Measurements from ENCODE around the gene FMN1. TPM values are rescaled to one million over a fixed set of nuclear protein-coding genes. Genes with fewer than 3 reads are reported as not detected.

The FMN1 gene
- total and polyA plus RNA-seq, 10 of the 15 experiments (the other 5 are each of a cell fraction or from before 2014, with no cell fraction given) = 0.05 to 0.16 (median 0.08) TPM; not detected in 4

DNA sequence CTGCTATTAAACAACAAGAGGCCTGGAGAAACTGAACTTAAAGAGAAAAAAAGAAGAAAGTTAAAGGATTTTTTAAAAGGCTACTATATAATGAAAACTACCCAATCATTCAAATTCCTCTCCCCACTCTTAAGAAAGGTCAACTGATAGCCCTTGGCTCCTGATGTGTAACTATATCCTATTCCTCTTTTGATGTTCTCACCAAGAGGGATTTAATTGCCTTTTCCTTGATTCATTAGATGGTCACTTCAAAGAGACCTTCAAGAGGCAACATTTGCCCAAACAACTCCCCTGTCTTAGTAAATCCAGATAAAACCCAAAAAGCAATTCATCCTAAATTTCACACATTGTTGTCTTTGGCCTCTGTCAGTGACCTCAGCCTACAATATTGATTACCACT, 86.0 kb downstream of the FMN1 start (continued):
- TF ChIP-seq SPI1 (IDR thresholded peaks at IDR 0.05; ENCODE audit: borderline replicate concordance, insufficient read depth, low read depth, low read length) = no peak

- H2AFZ ChIP-seq (ENCODE audit: control insufficient read depth, low read depth, low read length) = no peak overlapping the region
- FAIRE-seq (no peak), DNase-seq (ENCODE audit: low read depth, low spot score) (no peak), ATAC-seq (no peak)
- ChIA-PET RAD21 (ENCODE audit: unreplicated experiment) (no interaction called here), CTCF (no interaction called here), SMC1A (ENCODE audit: uncharacterized antibody, unreplicated experiment) (interaction anchor here (0.7 kb wide), 1 partner anchor 1513 kb away, joined by 3 read pairs; no protein-coding TSS in a partner anchor), POLR2A (interaction anchor here (0.5 kb wide), 1 partner anchor 12 kb away, joined by 3 read pairs; no protein-coding TSS in a partner anchor)
- intact Hi-C loops (cut with micrococcal nuclease; ENCODE audit: unreplicated experiment) (no loop called here), in situ Hi-C loops (cut with MboI) (no loop called here)
- H3K9ac ChIP-seq (ENCODE audit: control insufficient read depth, insufficient read depth, low read length) = no peak overlapping the region
- no peak for TF ChIP-seq NFIC (IDR thresholded peaks at IDR 0.05; ENCODE audit: low read depth, low read length)
- TF ChIP-seq RBBP5 (conservative IDR thresholded peaks at IDR 0.05) = no peak
- no peak for TF ChIP-seq E2F8 (IDR thresholded peaks at IDR 0.05; ENCODE audit: low read depth, partially characterized antibody)
- no peak for TF ChIP-seq GABPA (IDR thresholded peaks at IDR 0.05; ENCODE audit: low read depth)
- no peak for TF ChIP-seq NR2C1 (IDR thresholded peaks at IDR 0.05)
- TF ChIP-seq, protein P1, sequence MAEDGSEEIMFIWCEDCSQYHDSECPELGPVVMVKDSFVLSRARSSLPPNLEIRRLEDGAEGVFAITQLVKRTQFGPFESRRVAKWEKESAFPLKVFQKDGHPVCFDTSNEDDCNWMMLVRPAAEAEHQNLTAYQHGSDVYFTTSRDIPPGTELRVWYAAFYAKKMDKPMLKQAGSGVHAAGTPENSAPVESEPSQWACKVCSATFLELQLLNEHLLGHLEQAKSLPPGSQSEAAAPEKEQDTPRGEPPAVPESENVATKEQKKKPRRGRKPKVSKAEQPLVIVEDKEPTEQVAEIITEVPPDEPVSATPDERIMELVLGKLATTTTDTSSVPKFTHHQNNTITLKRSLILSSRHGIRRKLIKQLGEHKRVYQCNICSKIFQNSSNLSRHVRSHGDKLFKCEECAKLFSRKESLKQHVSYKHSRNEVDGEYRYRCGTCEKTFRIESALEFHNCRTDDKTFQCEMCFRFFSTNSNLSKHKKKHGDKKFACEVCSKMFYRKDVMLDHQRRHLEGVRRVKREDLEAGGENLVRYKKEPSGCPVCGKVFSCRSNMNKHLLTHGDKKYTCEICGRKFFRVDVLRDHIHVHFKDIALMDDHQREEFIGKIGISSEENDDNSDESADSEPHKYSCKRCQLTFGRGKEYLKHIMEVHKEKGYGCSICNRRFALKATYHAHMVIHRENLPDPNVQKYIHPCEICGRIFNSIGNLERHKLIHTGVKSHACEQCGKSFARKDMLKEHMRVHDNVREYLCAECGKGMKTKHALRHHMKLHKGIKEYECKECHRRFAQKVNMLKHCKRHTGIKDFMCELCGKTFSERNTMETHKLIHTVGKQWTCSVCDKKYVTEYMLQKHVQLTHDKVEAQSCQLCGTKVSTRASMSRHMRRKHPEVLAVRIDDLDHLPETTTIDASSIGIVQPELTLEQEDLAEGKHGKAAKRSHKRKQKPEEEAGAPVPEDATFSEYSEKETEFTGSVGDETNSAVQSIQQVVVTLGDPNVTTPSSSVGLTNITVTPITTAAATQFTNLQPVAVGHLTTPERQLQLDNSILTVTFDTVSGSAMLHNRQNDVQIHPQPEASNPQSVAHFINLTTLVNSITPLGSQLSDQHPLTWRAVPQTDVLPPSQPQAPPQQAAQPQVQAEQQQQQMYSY (CRISPR knock-in tag; IDR thresholded peaks at IDR 0.05) = no peak
- no peak for TF ChIP-seq TAF1 (IDR thresholded peaks at IDR 0.05; ENCODE audit: borderline replicate concordance, low read depth, low read length)
- TF ChIP-seq MXI1 (IDR thresholded peaks at IDR 0.05; ENCODE audit: low read depth, low read length) = no peak
- no peak for TF ChIP-seq NFYA (IDR thresholded peaks at IDR 0.05; ENCODE audit: borderline replicate concordance, low read depth, low read length)
- no peak for TF ChIP-seq ATF7 (IDR thresholded peaks at IDR 0.05; ENCODE audit: low read depth)
- no peak for TF ChIP-seq SMAD1 (IDR thresholded peaks at IDR 0.05; ENCODE audit: low read depth, partially characterized antibody)
- TF ChIP-seq SUZ12 (IDR thresholded peaks at IDR 0.05; ENCODE audit: unreplicated experiment) = no peak
- H3K4me2 ChIP-seq (ENCODE audit: control insufficient read depth, insufficient read depth) = no peak overlapping the region
- BruUV-seq (replicated peaks) = no TSS peak
- H3K4me3 ChIP-seq = no peak overlapping the region
- no peaks in the 10 kb centered on the region; a peak in 1 of 4 replicates for H3K27me3 ChIP-seq (replicated peaks in 1 of 2; ENCODE audit: control insufficient read depth in 2 of 2, insufficient read depth in 2 of 2, low read length in 1 of 2)
- H4K20me1 ChIP-seq (ENCODE audit: control insufficient read depth, insufficient read depth) = no peaks in the 10 kb centered on the region
- WGBS (ENCODE audit: insufficient coverage, insufficient replicate concordance, low lambda C conversion rate, missing lambda C conversion rate) = 3% methylated on average over 2 of the region's 2 CpGs
- H3K9me3 ChIP-seq (replicated peaks; ENCODE audit: control insufficient read depth, insufficient read depth, low read length) = no peaks in the 10 kb centered on the region
- no peaks in the 10 kb centered on the region for H3K36me3 ChIP-seq (ENCODE audit: control insufficient read depth in 2 of 2, insufficient read depth in 2 of 2, low read length in 1 of 2)
- H3K4me1 ChIP-seq (ENCODE audit: control insufficient read depth, insufficient read depth, low read length) = no peaks in the 10 kb centered on the region
- H3K79me2 ChIP-seq (ENCODE audit: control insufficient read depth, insufficient read depth, low read length) = no peaks in the 10 kb centered on the region
- no peak overlapping the region for H3K27ac ChIP-seq (ENCODE audit: control insufficient read depth, insufficient read depth)
Observed at GRCh38 chr15:33107950-33108349, 86.6 kb downstream of the FMN1 start.

Data from GM12878 (cell line).